ENCODE measurements around the gene KLK3.
"Not testable (repeated sequence)": the region's sequence is repeated elsewhere in the genome, so short reads cannot be mapped to it uniquely, and the experiment has no call there.

Gene KLK3

GRCh38 chr19:50891253-50891625 is 36.5 kb downstream of the KLK3 start:
- in situ Hi-C loops (cut with MboI; ENCODE audit: low sequenced_read_pairs), result no loop called here
- no peaks in the 10 kb centered on the region for H3K9me3 ChIP-seq
- H3K4me3 ChIP-seq, result no peak overlapping the region
- no peaks in the 10 kb centered on the region for H3K36me3 ChIP-seq (replicated peaks)
- no peaks in the 10 kb centered on the region for H3K4me1 ChIP-seq
- no peak for DNase-seq (ENCODE audit: low spot score in 2 of 2)
- peaks cover 9% of the 10 kb centered on the region; the same call in 1 of the 2 replicates for H3K27me3 ChIP-seq (ENCODE audit: low read depth)

GRCh38 chr19:50893047-50893736 is 38.5 kb downstream of the KLK3 start:
- Histone ChIP-seq H3K9me3 (no peaks in the 10 kb centered on the region), H3K27me3 (ENCODE audit: low read depth) (peaks cover 6% of the 10 kb centered on the region; the same call in 1 of the 2 replicates), H3K36me3 (replicated peaks) (no peaks in the 10 kb centered on the region), H3K4me1 (no peaks in the 10 kb centered on the region), H3K4me3 (no peak overlapping the region)
- in situ Hi-C loops (cut with MboI; ENCODE audit: low sequenced_read_pairs), result no loop called here
- DNase-seq (ENCODE audit: low spot score in 2 of 2), result peak in 1 of 2 experiments; percentile 24

DNA sequence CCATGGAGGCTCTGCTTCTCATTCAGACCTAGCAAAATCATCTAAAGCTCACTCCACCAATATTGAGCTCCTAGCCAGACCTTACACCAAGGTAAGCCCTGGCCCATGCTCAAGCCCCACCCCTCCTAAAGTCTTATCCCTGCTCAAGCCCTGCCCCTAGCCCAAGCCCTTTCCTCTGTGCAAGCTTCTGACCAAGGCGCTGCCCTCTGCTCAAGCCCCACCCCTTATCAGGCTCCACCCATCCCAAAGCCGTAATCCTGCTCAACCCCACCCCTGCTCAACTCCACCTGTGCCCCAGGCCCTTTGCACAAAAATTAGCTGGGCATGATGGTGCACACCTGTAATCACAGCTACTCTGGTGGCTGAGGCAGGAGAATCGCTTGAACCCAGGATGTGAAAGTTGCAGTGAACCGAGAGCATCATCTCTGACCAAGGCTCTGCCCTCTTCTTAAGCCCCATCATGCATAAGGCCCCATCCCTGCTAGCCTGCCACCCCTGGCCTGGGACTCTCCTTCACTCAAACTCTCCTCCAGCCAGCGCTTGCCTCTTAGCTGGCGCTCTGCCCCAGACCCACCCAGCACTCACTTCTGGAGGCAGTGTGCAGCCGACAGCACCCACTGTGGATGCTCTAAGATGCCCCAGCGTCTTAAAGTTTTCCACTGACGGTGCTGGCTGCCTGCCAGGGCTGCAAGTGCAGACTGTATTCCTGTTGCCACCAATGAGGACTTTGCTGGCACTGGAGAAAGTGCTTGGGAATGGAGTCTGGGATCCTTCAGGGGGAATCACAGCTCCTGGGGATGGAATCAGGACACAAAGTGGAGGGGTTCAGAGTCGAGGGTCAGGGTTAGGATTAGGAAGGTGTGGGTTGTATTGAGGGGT is 40.0 kb downstream of the KLK3 start:
- DNase-seq (ENCODE audit: low spot score in 2 of 2), result no peak
- Histone ChIP-seq H3K4me3 (no peak overlapping the region), H3K27me3 (ENCODE audit: low read depth) (no peaks in the 10 kb centered on the region), H3K4me1 (no peaks in the 10 kb centered on the region), H3K36me3 (replicated peaks) (no peaks in the 10 kb centered on the region), H3K9me3 (no peaks in the 10 kb centered on the region)
- in situ Hi-C loops (cut with MboI; ENCODE audit: low sequenced_read_pairs), result no loop called here

DNA sequence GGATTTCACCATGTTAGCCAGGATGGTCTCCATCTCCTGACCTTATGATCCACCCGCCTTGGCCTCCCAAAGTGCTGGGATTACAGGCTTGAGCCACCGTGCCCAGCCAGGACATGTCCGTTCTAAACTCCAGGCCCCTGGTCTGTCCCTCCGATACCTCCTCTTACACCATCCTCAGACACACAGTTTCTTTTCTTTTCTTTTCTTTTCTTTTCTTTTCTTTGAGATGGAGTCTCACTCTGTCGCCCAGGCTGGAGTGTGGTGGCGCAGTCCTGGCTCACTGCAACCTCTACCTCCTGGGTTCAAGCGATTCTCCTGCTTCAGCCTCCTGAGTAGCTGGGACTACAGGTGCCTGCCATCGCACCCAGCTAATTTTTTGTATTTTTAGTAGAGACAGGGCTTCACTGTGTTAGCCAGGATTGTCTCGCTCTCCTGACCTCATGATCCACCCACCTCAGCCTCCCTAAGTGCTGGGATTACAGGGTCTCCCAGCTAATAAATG is 41.4 kb downstream of the KLK3 start:
- H3K4me3 ChIP-seq; in situ Hi-C loops (cut with MboI; ENCODE audit: low sequenced_read_pairs); H3K4me1 ChIP-seq; DNase-seq (ENCODE audit: low spot score in 2 of 2); H3K27me3 ChIP-seq (ENCODE audit: low read depth); H3K36me3 ChIP-seq (replicated peaks); H3K9me3 ChIP-seq: not testable (repeated sequence)

DNA sequence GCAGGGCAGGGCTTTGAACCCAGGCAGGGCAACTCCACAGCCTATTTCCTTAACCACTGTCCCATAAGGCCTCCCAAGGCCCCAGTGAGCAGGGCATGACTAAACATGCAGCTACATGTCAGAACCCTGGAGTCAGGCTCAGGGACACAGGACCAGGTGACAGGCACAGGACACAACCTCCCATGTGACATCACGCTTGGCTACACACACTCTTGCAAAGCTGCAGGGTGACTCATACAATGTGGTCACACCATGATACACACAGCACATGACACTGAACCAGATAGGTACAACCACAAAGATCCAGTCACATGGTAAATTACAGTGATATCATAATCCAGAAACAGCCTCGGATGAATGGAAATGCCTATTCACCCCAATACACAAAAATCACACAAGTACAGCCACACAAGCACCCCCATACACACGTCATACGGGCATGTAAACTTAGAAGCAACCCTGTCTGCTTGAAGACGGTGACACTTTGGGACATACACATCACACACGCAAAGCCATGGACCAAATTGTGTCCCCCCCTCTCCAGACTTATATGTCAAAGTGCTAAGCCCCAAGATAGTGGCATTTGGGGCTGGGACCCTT is 42.0 kb downstream of the KLK3 start:
- Histone ChIP-seq H3K9me3 (no peaks in the 10 kb centered on the region), H3K27me3 (ENCODE audit: low read depth) (no peaks in the 10 kb centered on the region), H3K4me3 (no peak overlapping the region), H3K36me3 (replicated peaks) (no peaks in the 10 kb centered on the region), H3K4me1 (no peaks in the 10 kb centered on the region)
- in situ Hi-C loops (cut with MboI; ENCODE audit: low sequenced_read_pairs), result no loop called here
- no peak for DNase-seq (ENCODE audit: low spot score in 2 of 2)

GRCh38 chr19:50897191-50897607 is 42.5 kb downstream of the KLK3 start:
- Histone ChIP-seq H3K4me3 (no peak overlapping the region), H3K36me3 (replicated peaks) (no peaks in the 10 kb centered on the region), H3K9me3 (no peaks in the 10 kb centered on the region), H3K27me3 (ENCODE audit: low read depth) (no peaks in the 10 kb centered on the region), H3K4me1 (no peaks in the 10 kb centered on the region)
- no peak for DNase-seq (ENCODE audit: low spot score in 2 of 2)
- in situ Hi-C loops (cut with MboI; ENCODE audit: low sequenced_read_pairs), result no loop called here

- DNase-seq (ENCODE audit: low spot score in 2 of 2), result no peak
- Histone ChIP-seq H3K4me1 (no peaks in the 10 kb centered on the region), H3K9me3 (no peaks in the 10 kb centered on the region), H3K4me3 (no peak overlapping the region), H3K36me3 (replicated peaks) (no peaks in the 10 kb centered on the region), H3K27me3 (ENCODE audit: low read depth) (no peaks in the 10 kb centered on the region)
- in situ Hi-C loops (cut with MboI; ENCODE audit: low sequenced_read_pairs), result no loop called here
Observed at GRCh38 chr19:50897612-50898011, 42.9 kb downstream of the KLK3 start.

- in situ Hi-C loops (cut with MboI; ENCODE audit: low sequenced_read_pairs), result no loop called here
- DNase-seq (ENCODE audit: low spot score in 2 of 2), result no peak
- Histone ChIP-seq H3K27me3 (ENCODE audit: low read depth) (no peaks in the 10 kb centered on the region), H3K9me3 (no peaks in the 10 kb centered on the region), H3K4me3 (no peak overlapping the region), H3K36me3 (replicated peaks) (no peaks in the 10 kb centered on the region), H3K4me1 (no peaks in the 10 kb centered on the region)
Observed at GRCh38 chr19:50898018-50898417, 43.3 kb downstream of the KLK3 start.

- Histone ChIP-seq H3K9me3 (no peaks in the 10 kb centered on the region), H3K4me1 (no peaks in the 10 kb centered on the region), H3K36me3 (replicated peaks) (no peaks in the 10 kb centered on the region), H3K4me3 (no peak overlapping the region), H3K27me3 (ENCODE audit: low read depth) (no peaks in the 10 kb centered on the region)
- no peak for DNase-seq (ENCODE audit: low spot score in 2 of 2)
- in situ Hi-C loops (cut with MboI; ENCODE audit: low sequenced_read_pairs), result no loop called here
Observed at GRCh38 chr19:50899569-50899968, 44.9 kb downstream of the KLK3 start.

GRCh38 chr19:50902640-50903039 is 47.9 kb downstream of the KLK3 start:
- Histone ChIP-seq H3K27me3 (ENCODE audit: low read depth) (no peaks in the 10 kb centered on the region), H3K9me3 (no peaks in the 10 kb centered on the region), H3K36me3 (replicated peaks) (no peaks in the 10 kb centered on the region), H3K4me1 (no peaks in the 10 kb centered on the region), H3K4me3 (no peak overlapping the region)
- in situ Hi-C loops (cut with MboI; ENCODE audit: low sequenced_read_pairs), result loop anchor here (25.0 kb wide), 1 partner anchor 540 kb away; the partner anchor contains the start of gene NAPSA
- DNase-seq (ENCODE audit: low spot score in 2 of 2), result no peak

DNA sequence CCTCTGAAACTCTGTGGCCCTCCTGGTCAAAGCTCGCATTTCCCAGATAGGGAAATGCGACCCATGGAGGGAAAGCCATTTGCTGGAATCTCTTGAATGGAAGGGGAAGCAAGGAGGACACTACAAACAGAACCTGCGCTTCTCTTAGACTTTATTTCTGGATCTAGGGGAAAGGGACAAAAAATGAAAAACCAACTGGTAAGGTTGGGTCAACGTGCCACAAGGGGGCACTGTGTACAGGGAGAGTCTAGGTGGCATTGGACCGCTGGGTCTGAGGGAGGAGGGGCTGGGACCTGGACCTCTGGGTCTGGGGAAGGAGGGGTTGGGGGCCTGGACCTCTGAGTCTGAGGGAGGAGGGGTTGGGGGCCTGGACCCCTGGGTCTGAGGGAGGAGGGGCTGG is 51.5 kb downstream of the KLK3 start:
- in situ Hi-C loops (cut with MboI; ENCODE audit: low sequenced_read_pairs), result loop anchor here (25.0 kb wide), 1 partner anchor 544 kb away; the partner anchor contains the start of gene NAPSA
- Histone ChIP-seq H3K4me1 (no peaks in the 10 kb centered on the region), H3K27me3 (ENCODE audit: low read depth) (peaks cover 11% of the 10 kb centered on the region), H3K4me3 (no peak overlapping the region), H3K9me3 (no peaks in the 10 kb centered on the region), H3K36me3 (replicated peaks) (no peaks in the 10 kb centered on the region)
- DNase-seq (ENCODE audit: low spot score in 2 of 2), result peak; percentile 8 to 70

GRCh38 chr19:50908336-50908735 is 53.6 kb downstream of the KLK3 start:
- H3K27me3 ChIP-seq (ENCODE audit: low read depth), result peaks cover 22% of the 10 kb centered on the region

GRCh38 chr19:50909240-50910070 is 54.7 kb downstream of the KLK3 start:
- H3K36me3 ChIP-seq (replicated peaks), result no peaks in the 10 kb centered on the region
- peak; percentile 46 to 94 for DNase-seq (ENCODE audit: low spot score in 2 of 2)
- no peaks in the 10 kb centered on the region for H3K9me3 ChIP-seq
- in situ Hi-C loops (cut with MboI; ENCODE audit: low sequenced_read_pairs), result loop anchor here (10.0 to 25.0 kb wide), 2 partner anchors 375 to 547 kb away; partner anchors contain the start of gene NAPSA
- peaks cover 22% of the 10 kb centered on the region for H3K27me3 ChIP-seq (ENCODE audit: low read depth)
- H3K4me3 ChIP-seq, result peak overlapping the region; percentile 14; the same call in 1 of the 2 replicates
- H3K4me1 ChIP-seq, result no peaks in the 10 kb centered on the region

More at GRCh38 chr19:50908336-50908735, 53.6 kb downstream of the KLK3 start:
- Histone ChIP-seq H3K4me1 (no peaks in the 10 kb centered on the region), H3K9me3 (no peaks in the 10 kb centered on the region), H3K36me3 (replicated peaks) (no peaks in the 10 kb centered on the region), H3K4me3 (no peak overlapping the region)
- no peak for DNase-seq (ENCODE audit: low spot score in 2 of 2)
- in situ Hi-C loops (cut with MboI; ENCODE audit: low sequenced_read_pairs), result loop anchor here (25.0 kb wide), 1 partner anchor 546 kb away; the partner anchor contains the start of gene NAPSA

All from HAP-1 (cell line).